Calu3 (cell line): ENCODE results near the gene RAB44. TPM values are rescaled to one million over a fixed set of nuclear protein-coding genes. Genes with fewer than 3 reads are reported as not detected.

Source experiments
- BruUV-seq: library from RNA; stranded (reverse); fragments of 400-500 nt; replicated peaks from 2 replicates; lab custom pipeline; 2021; lab: Mats Ljungman, UMichigan
- CTCF ChIA-PET: fragments of 300-600 bp; sonication (Branson Sonifier 250); formaldehyde crosslinking; loops from one replicate; lab custom pipeline; 2022; ENCODE audit warnings: antibody characterized with exemption; lab: Charles Lee
- DNase-seq: peaks from one replicate; pipeline ENCODE4 v3.0.0; 2022
- H3K27ac Mint-ChIP-seq: one replicate; pipeline ENCODE4 v1.8.0; 2022; ENCODE audit warnings: mixed read lengths; ENCODE audit not compliant: unreplicated experiment
- H3K27me3 Mint-ChIP-seq: one replicate; pipeline ENCODE4 v1.8.0; 2022; ENCODE audit warnings: mixed read lengths; ENCODE audit not compliant: unreplicated experiment
- H3K36me3 Mint-ChIP-seq: one replicate; pipeline ENCODE4 v1.8.0; 2022; ENCODE audit warnings: mild to moderate bottlenecking, moderate library complexity, mixed read lengths; ENCODE audit not compliant: insufficient read depth, unreplicated experiment
- H3K4me1 Mint-ChIP-seq: one replicate; pipeline ENCODE4 v1.8.0; 2022; ENCODE audit warnings: mild to moderate bottlenecking, low read depth, mixed read lengths; ENCODE audit not compliant: unreplicated experiment
- H3K4me3 Mint-ChIP-seq: one replicate; pipeline ENCODE4 v1.8.0; 2022; ENCODE audit warnings: mild to moderate bottlenecking, low read depth, moderate library complexity, mixed read lengths; ENCODE audit not compliant: unreplicated experiment
- H3K9me3 Mint-ChIP-seq: one replicate; pipeline ENCODE4 v1.8.0; 2022; ENCODE audit warnings: low read depth, mixed read lengths; ENCODE audit not compliant: unreplicated experiment
- intact Hi-C: fragments of 100-400 bp; cut with micrococcal nuclease; formaldehyde crosslinking; loops from one replicate; pipeline ENCODE4 v1.10.0; 2022; ENCODE audit not compliant: unreplicated experiment
- total RNA-seq: library from RNA; stranded (reverse); gene quantifications from 2 replicates; pipeline ENCODE4 v1.2.3, GENCODE V29; 2022
- TF ChIP-seq, protein P1 (sequence below): fragments of 200-600 bp; IDR thresholded peaks from one replicate; pipeline ENCODE4 v1.8.0; 2022; ENCODE audit warnings: antibody characterized with exemption; ENCODE audit not compliant: unreplicated experiment

Gene RAB44
- total RNA-seq, 1 experiment from 2014 or later = not detected

- BruUV-seq = no TSS peak
These were observed 40.4 kb upstream of the RAB44 start for GRCh38 chr6:36657271-36657670.

GRCh38 chr6:36657942-36658544 lies 39.6 kb upstream of the RAB44 start:
- H3K9me3 Mint-ChIP-seq = no peaks in the 10 kb centered on the region
- BruUV-seq = no TSS peak
- CTCF ChIA-PET = interaction anchor here (0.6 to 0.9 kb wide), 2 partner anchors 20 to 86 kb away, joined by 3 to 5 read pairs; partner anchors contain the start of gene CDKN1A
- H3K27me3 Mint-ChIP-seq = peaks cover 12% of the 10 kb centered on the region
- intact Hi-C loops = no loop called here
- no peak overlapping the region for H3K4me3 Mint-ChIP-seq
- H3K4me1 Mint-ChIP-seq = peaks cover 6% of the 10 kb centered on the region
- DNase-seq = no peak
- TF ChIP-seq, protein P1, sequence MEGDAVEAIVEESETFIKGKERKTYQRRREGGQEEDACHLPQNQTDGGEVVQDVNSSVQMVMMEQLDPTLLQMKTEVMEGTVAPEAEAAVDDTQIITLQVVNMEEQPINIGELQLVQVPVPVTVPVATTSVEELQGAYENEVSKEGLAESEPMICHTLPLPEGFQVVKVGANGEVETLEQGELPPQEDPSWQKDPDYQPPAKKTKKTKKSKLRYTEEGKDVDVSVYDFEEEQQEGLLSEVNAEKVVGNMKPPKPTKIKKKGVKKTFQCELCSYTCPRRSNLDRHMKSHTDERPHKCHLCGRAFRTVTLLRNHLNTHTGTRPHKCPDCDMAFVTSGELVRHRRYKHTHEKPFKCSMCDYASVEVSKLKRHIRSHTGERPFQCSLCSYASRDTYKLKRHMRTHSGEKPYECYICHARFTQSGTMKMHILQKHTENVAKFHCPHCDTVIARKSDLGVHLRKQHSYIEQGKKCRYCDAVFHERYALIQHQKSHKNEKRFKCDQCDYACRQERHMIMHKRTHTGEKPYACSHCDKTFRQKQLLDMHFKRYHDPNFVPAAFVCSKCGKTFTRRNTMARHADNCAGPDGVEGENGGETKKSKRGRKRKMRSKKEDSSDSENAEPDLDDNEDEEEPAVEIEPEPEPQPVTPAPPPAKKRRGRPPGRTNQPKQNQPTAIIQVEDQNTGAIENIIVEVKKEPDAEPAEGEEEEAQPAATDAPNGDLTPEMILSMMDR = no peak
- no peak overlapping the region for H3K27ac Mint-ChIP-seq
- no peaks in the 10 kb centered on the region for H3K36me3 Mint-ChIP-seq

More at GRCh38 chr6:36657271-36657670, 40.4 kb upstream of the RAB44 start:
- no peak for DNase-seq
- H3K27me3 Mint-ChIP-seq = peaks cover 12% of the 10 kb centered on the region
- H3K9me3 Mint-ChIP-seq = no peaks in the 10 kb centered on the region
- H3K27ac Mint-ChIP-seq = no peak overlapping the region
- H3K4me1 Mint-ChIP-seq = no peaks in the 10 kb centered on the region
- CTCF ChIA-PET = interaction anchor here (0.9 kb wide), 1 partner anchor 21 kb away, joined by 3 read pairs; the partner anchor contains the start of gene CDKN1A
- no peaks in the 10 kb centered on the region for H3K36me3 Mint-ChIP-seq
- TF ChIP-seq, protein P1 = no peak
- no peak overlapping the region for H3K4me3 Mint-ChIP-seq
- intact Hi-C loops = no loop called here

DNA sequence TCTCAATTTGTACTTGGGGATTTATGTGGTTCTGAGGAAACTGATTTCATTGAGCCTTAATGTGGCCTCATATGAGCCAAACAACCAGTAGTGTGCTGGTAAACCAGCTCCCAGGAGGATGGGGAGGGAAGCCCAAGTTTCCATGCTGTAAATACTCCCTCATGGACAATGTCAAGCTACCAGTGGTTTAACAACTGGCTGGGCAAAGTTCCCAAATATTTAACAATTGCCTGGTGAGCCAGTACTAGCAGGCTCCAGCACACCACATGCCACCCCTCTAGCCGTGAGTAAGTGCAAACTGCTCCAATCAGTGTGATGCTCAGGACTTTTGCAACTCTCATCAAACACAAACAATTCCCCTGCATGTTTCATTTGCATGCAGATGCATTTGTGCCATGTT lies 38.4 kb upstream of the RAB44 start:
- TF ChIP-seq, protein P1 = no peak
- intact Hi-C loops = no loop called here
- BruUV-seq = no TSS peak
- Mint-ChIP-seq H3K4me1 (peaks cover 12% of the 10 kb centered on the region), H3K36me3 (no peaks in the 10 kb centered on the region), H3K9me3 (no peaks in the 10 kb centered on the region), H3K4me3 (no peak overlapping the region), H3K27ac (no peak overlapping the region), H3K27me3 (peaks cover 12% of the 10 kb centered on the region)
- CTCF ChIA-PET = no interaction called here
- DNase-seq = no peak

DNA sequence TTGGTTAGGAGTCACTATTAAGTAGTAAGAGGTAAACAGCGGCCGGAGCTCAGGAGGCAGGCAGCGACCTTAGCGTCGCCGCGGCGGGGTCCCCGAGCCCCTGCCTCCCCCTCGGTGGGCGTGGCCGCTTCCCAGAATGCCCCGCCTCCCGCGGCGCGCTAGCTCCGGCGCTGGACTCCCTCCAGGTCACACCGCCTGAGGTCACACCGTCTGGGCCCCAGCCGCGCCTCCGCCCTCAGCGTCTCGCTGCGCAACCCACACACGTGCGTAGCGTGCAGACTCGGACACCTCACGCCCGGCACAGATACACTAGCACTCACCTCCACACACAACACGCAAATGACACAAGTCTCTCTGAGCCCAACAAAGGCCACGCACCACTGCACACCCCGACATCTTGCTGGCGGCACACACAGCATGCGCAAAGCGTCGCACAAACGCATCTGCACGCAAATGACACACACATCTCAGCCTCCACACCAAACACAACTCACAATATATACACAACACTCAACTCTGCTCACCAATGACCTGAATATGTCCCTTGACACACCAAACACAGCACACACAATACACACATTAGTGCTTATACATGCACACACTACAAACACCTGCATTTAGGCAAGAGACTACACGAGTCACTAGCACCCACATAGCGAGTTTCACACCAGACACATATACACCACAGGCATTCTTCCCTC lies 36.7 kb upstream of the RAB44 start:
- H3K27ac Mint-ChIP-seq = no peak overlapping the region
- H3K27me3 Mint-ChIP-seq = peaks cover 12% of the 10 kb centered on the region
- no peak overlapping the region for H3K4me3 Mint-ChIP-seq
- peaks cover 12% of the 10 kb centered on the region for H3K4me1 Mint-ChIP-seq
- no peaks in the 10 kb centered on the region for H3K36me3 Mint-ChIP-seq
- DNase-seq = no peak
- intact Hi-C loops = no loop called here
- H3K9me3 Mint-ChIP-seq = no peaks in the 10 kb centered on the region
- CTCF ChIA-PET = interaction anchor here (0.6 kb wide), 1 partner anchor 444 kb away, joined by 3 read pairs; no protein-coding TSS in a partner anchor
- TF ChIP-seq, protein P1 = no peak
- BruUV-seq = no TSS peak
